Measurements from ENCODE around the gene SKAP1.
"Not testable (repeated sequence)": the region's sequence is repeated elsewhere in the genome, so short reads cannot be mapped to it uniquely, and the experiment has no call there.

Gene SKAP1

GRCh38 chr17:48413613-48414405, 16.2 kb downstream of the SKAP1 start:
- DNase-seq (ENCODE audit: low read depth in 2 of 2): no peak

- DNase-seq (ENCODE audit: low read depth in 2 of 2): no peak
These were observed 17.2 kb downstream of the SKAP1 start for GRCh38 chr17:48412841-48413240.

GRCh38 chr17:48410821-48411220, 19.2 kb downstream of the SKAP1 start:
- not testable (repeated sequence) for DNase-seq (ENCODE audit: low read depth in 2 of 2)

GRCh38 chr17:48409607-48410006, 20.4 kb downstream of the SKAP1 start:
- no peak for DNase-seq (ENCODE audit: low read depth in 2 of 2)

- no peak for DNase-seq (ENCODE audit: low read depth in 2 of 2)
These were observed 23.0 kb downstream of the SKAP1 start for GRCh38 chr17:48406936-48407567.

GRCh38 chr17:48394821-48395220, 35.2 kb downstream of the SKAP1 start:
- DNase-seq (ENCODE audit: low read depth in 2 of 2): no peak

- no peak for DNase-seq (ENCODE audit: low read depth in 2 of 2)
These were observed 36.7 kb downstream of the SKAP1 start for GRCh38 chr17:48393283-48393682.

GRCh38 chr17:48392857-48393256, 37.2 kb downstream of the SKAP1 start:
- DNase-seq (ENCODE audit: low read depth in 2 of 2): no peak

GRCh38 chr17:48391444-48391843, 38.6 kb downstream of the SKAP1 start:
- no peak for DNase-seq (ENCODE audit: low read depth in 2 of 2)

- no peak for DNase-seq (ENCODE audit: low read depth in 2 of 2)
These were observed 40.1 kb downstream of the SKAP1 start for GRCh38 chr17:48389903-48390302.

- DNase-seq (ENCODE audit: low read depth in 2 of 2): no peak
These were observed 40.9 kb downstream of the SKAP1 start for GRCh38 chr17:48388955-48389743.

- DNase-seq (ENCODE audit: low read depth in 2 of 2): no peak
These were observed 43.2 kb downstream of the SKAP1 start for GRCh38 chr17:48386826-48387225.

GRCh38 chr17:48385319-48385718, 44.7 kb downstream of the SKAP1 start:
- no peak for DNase-seq (ENCODE audit: low read depth in 2 of 2)

GRCh38 chr17:48384164-48384563, 45.9 kb downstream of the SKAP1 start:
- no peak for DNase-seq (ENCODE audit: low read depth in 2 of 2)

GRCh38 chr17:48382989-48383388, 47.0 kb downstream of the SKAP1 start:
- DNase-seq (ENCODE audit: low read depth in 2 of 2): no peak

- no peak for DNase-seq (ENCODE audit: low read depth in 2 of 2)
These were observed 51.2 kb downstream of the SKAP1 start for GRCh38 chr17:48378708-48379392.

- no peak for DNase-seq (ENCODE audit: low read depth in 2 of 2)
These were observed 51.8 kb downstream of the SKAP1 start for GRCh38 chr17:48378238-48378637.

- no peak for DNase-seq (ENCODE audit: low read depth in 2 of 2)
These were observed 53.2 kb downstream of the SKAP1 start for GRCh38 chr17:48376682-48377325.

- no peak for DNase-seq (ENCODE audit: low read depth in 2 of 2)
These were observed 54.7 kb downstream of the SKAP1 start for GRCh38 chr17:48375356-48375755.

GRCh38 chr17:48374650-48375230, 55.3 kb downstream of the SKAP1 start:
- peak; percentile 7 to 10 for DNase-seq (ENCODE audit: low read depth in 2 of 2)

GRCh38 chr17:48373883-48374282, 56.1 kb downstream of the SKAP1 start:
- DNase-seq (ENCODE audit: low read depth in 2 of 2): no peak

Data from stimulated activated CD4-positive, alpha-beta T cell treated with anti-CD3 and anti-CD28 coated beads, Interleukin-4, amount 100 ng/mL, for 48 hours (primary cell).